ENCODE data around the gene LOXL1. TPM values are rescaled to one million over a fixed set of nuclear protein-coding genes. Genes with fewer than 3 reads are reported as not detected.

LOXL1 gene
- total RNA-seq, 1 donor from 2014 or later = 67.2 TPM

DNA sequence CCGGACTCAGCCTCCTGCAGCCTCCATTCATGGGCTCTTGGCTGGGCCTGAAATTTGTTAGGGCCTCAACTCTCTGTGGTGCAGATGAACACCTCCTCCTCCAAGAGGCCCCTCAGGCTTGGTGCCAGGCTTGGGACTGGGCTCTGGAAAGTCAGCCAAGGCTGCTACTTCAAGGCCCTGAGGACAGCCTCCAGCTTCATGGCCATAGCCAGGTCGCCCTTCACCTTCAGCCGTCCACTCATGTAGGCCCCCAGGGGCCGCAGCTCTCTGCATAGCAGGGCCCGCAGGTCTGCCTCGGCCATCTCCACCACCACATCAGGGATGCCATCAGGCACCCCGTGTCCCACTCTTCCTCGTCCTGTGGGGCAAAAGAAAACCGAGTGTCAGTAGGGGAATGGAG, 57.5 kb downstream of the LOXL1 start:
- Histone ChIP-seq H3K36me3 (ENCODE audit: control insufficient read depth, insufficient read depth, low read length) (no peaks in the 10 kb centered on the region), H3K27me3 (ENCODE audit: control insufficient read depth, insufficient read depth, low read length) (no peaks in the 10 kb centered on the region), H3K4me3 (ENCODE audit: low read depth, low read length) (no peak overlapping the region)
- TF ChIP-seq, protein P1, sequence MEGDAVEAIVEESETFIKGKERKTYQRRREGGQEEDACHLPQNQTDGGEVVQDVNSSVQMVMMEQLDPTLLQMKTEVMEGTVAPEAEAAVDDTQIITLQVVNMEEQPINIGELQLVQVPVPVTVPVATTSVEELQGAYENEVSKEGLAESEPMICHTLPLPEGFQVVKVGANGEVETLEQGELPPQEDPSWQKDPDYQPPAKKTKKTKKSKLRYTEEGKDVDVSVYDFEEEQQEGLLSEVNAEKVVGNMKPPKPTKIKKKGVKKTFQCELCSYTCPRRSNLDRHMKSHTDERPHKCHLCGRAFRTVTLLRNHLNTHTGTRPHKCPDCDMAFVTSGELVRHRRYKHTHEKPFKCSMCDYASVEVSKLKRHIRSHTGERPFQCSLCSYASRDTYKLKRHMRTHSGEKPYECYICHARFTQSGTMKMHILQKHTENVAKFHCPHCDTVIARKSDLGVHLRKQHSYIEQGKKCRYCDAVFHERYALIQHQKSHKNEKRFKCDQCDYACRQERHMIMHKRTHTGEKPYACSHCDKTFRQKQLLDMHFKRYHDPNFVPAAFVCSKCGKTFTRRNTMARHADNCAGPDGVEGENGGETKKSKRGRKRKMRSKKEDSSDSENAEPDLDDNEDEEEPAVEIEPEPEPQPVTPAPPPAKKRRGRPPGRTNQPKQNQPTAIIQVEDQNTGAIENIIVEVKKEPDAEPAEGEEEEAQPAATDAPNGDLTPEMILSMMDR (IDR thresholded peaks at IDR 0.05; ENCODE audit: insufficient read depth, low read length, poor library complexity, severe bottlenecking) = no peak
- no peak for DNase-seq (ENCODE audit: low read depth)

DNA sequence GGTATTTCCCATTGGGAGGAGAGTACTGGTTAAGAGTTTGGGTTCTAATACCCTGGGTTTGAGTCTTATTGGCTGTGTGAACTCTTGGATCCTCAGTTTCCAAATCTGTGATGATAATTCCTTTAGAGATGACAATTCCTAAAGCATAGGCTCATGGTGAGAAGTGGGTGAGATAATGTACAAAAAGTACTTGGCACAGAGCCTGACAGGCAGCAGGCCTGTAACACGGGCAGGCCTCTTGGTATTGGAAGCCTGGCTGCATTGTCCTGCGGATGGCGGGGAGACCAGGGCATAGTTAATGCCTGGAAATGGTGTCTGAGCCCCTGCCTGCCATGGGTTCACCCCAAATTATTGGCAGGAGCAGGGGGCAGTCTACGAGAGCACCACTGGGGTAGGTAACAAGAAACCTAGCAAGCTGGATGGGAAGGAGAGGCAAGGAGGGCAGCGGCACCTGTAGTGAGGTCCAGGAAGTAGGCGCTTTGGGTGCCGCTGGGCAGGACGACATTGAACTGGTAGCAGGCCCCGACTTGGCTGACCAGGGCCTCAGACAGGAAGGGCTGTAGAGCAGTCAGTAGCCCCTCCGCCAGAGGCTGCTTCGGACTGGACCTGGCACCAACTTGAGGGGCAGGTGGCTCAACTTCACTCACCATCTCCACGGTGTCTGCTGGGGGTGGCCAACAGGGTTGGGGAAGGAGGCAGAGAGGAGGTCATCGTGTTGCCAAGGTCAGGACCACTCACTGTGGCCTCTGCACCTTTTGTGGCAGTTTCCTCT, 58.1 kb downstream of the LOXL1 start:
- no peak for DNase-seq (ENCODE audit: low read depth)
- no peak overlapping the region for H3K4me3 ChIP-seq (ENCODE audit: low read depth, low read length)
- no peaks in the 10 kb centered on the region for H3K36me3 ChIP-seq (ENCODE audit: control insufficient read depth, insufficient read depth, low read length)
- no peaks in the 10 kb centered on the region for H3K27me3 ChIP-seq (ENCODE audit: control insufficient read depth, insufficient read depth, low read length)
- TF ChIP-seq, protein P1 (IDR thresholded peaks at IDR 0.05; ENCODE audit: insufficient read depth, low read length, poor library complexity, severe bottlenecking) = no peak

DNA sequence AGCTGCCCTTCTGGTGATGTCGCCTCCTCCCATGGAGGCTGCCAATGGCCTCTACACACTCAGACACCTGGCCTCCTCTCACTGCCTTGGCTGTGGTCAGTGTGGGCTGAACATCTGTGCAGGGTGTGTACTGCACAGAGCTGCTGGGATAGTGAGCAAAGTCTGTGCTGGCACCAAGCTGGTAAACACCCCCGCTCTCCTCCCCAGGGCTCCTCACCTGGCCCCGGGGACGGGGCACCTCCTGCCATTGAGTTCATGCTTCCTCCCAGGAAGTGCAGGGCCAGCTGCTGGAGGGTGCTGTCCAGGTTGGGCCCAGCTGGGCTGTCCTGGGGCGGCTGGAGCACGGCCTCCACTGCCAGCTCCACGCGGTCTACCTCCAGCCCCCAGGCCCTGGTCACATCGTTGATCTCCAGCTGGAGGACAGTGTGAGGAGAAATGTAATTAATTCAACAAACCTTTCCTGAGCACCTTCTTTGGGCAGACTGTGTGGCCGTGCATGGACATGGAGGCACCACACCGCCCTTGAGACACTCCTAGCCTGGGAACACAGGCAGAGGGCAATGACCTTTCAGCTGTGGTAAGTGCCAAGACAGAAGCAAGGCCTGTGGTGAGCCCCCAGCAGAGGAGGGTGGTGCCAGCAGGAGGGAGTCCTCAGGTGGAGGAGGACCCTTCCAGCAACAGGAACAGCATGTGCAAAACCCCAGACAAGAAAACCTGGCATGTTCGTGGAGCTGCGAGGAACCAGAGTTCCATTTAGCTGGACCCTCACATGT, 59.0 kb downstream of the LOXL1 start:
- Histone ChIP-seq H3K4me3 (ENCODE audit: low read depth, low read length) (no peak overlapping the region), H3K27me3 (ENCODE audit: control insufficient read depth, insufficient read depth, low read length) (no peaks in the 10 kb centered on the region), H3K36me3 (ENCODE audit: control insufficient read depth, insufficient read depth, low read length) (no peaks in the 10 kb centered on the region)
- TF ChIP-seq, protein P1 (IDR thresholded peaks at IDR 0.05; ENCODE audit: insufficient read depth, low read length, poor library complexity, severe bottlenecking) = no peak
- no peak for DNase-seq (ENCODE audit: low read depth)

DNA sequence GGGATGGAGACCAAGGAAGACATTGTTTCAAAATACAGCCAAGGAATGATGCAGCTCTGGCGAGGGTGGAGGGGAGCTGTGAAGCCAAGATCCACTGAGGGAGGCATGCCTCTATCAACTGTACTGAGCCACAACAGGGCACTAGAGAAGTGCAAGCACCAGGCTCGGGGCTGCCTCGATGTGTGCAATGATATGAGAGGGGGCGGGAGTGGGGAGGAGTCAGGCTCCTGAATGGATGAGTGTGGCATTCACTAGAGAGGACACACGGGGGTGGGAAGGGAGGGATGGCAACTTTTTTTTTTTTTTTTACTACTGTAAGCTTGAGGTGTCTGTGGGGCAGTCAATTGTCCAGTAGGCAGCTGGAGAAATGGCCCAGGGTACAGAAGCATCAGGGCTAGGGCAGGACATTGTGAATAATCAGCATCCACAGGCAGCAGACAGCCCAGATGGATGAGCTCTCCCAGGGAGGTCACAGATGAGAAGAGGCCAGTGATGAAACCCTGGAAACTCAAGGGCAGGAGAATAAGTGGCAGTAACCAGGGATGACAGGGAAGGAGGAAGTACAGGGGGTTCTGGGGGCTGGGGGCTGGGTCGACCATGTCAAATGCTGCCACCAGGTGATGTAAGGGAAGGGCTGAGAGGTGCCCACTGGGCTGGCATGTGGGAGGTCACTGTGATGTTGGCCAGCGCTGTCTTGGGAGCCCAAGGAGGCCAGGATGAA, 60.0 kb downstream of the LOXL1 start:
- Histone ChIP-seq H3K27me3 (ENCODE audit: control insufficient read depth, insufficient read depth, low read length) (no peaks in the 10 kb centered on the region), H3K4me3 (ENCODE audit: low read depth, low read length) (no peak overlapping the region), H3K36me3 (ENCODE audit: control insufficient read depth, insufficient read depth, low read length) (no peaks in the 10 kb centered on the region)
- DNase-seq (ENCODE audit: low read depth) = no peak
- TF ChIP-seq, protein P1 (IDR thresholded peaks at IDR 0.05; ENCODE audit: insufficient read depth, low read length, poor library complexity, severe bottlenecking) = no peak

DNA sequence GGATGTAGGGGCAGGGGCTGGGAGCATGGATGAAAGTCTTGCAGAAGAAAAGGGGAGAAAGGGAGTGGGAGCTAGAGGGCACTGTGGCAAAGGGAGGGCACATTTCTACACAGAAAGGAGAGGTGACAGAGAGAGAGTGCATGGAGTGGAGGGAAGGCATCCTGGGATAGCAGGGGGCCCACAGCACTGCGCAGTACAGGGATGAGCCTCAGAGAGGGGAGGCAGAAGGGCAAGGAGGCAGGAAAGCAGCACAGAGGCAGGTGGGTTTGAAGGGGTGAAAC, 60.5 kb downstream of the LOXL1 start:
- no peaks in the 10 kb centered on the region for H3K36me3 ChIP-seq (ENCODE audit: control insufficient read depth, insufficient read depth, low read length)
- TF ChIP-seq, protein P1 (IDR thresholded peaks at IDR 0.05; ENCODE audit: insufficient read depth, low read length, poor library complexity, severe bottlenecking) = no peak
- no peaks in the 10 kb centered on the region for H3K27me3 ChIP-seq (ENCODE audit: control insufficient read depth, insufficient read depth, low read length)
- no peak for DNase-seq (ENCODE audit: low read depth)
- no peak overlapping the region for H3K4me3 ChIP-seq (ENCODE audit: low read depth, low read length)
